Effector CD4-positive, alpha-beta T cell (primary cell): ENCODE data around the gene MYO1B.

Source experiments
- DNase-seq: peaks from one replicate; pipeline ENCODE4 v3.0.0-alpha.2; 2020

Gene MYO1B

DNA sequence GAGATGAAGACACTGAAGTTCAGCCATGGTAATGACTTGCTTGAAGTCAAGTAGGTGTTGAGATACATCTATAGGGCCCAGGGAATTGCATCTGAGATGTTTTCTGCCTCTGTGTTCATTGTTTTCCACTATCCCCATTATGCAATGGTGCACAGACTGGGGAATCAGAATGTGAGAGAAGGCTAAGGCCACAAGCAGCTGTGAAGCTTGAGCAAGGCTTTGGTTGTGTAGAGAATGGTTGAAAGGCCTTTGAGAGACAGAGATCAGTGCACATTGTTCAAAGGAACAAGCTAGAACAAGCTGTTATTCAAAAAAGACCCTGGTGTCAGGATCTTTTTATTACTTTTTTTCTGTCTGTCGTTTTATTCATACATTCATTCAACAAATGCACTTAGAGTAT, 82.3 kb downstream of the MYO1B start:
- DNase-seq, result no peak

GRCh38 chr2:191328150-191328809, 83.1 kb downstream of the MYO1B start:
- DNase-seq, result no peak

GRCh38 chr2:191329841-191330240, 84.6 kb downstream of the MYO1B start:
- DNase-seq, result no peak

GRCh38 chr2:191333911-191334357, 88.7 kb downstream of the MYO1B start:
- no peak for DNase-seq

GRCh38 chr2:191335875-191336464, 90.8 kb downstream of the MYO1B start:
- no peak for DNase-seq

DNA sequence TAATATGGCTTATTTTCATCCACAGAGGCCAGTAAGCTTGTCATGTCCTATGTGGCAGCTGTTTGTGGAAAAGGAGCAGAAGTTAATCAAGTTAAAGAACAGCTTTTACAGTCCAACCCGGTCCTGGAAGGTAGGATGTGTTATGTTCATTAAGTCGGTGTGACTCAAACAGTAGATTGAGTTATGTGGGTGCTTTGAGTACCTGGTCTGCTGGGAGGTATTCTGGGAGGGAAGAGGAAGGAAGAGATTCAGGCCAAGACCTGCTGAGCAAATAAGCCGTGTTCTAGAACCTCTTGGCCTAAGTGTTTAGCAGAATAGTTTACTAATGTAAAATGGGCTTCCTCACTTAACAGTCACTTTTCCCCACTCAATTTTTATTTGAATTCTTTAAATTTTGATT, 96.2 kb downstream of the MYO1B start:
- DNase-seq, result no peak

GRCh38 chr2:191343796-191344338, 98.7 kb downstream of the MYO1B start:
- DNase-seq, result no peak

DNA sequence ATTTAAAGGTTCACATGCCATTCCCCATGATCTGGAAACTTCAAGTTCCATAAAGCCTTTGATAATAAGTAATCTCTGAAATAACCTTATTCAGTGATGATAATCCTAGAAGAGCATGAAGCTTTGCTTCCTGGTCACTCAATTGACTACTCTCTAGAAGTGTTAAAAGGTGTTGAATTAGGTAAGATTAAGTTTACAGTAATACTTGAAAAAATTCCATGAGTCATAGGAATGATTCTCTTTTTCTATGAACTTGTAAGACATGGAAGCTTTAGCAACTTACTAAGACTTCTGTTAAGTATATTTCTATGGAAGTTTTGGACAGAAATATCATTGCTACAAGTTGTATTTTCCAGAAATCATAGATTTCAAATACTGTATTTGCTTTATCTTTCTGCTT, 100.6 kb downstream of the MYO1B start:
- no peak for DNase-seq

- DNase-seq, result no peak
Observed at GRCh38 chr2:191347154-191347553, 102.0 kb downstream of the MYO1B start.

- DNase-seq, result no peak
Observed at GRCh38 chr2:191347881-191348280, 102.7 kb downstream of the MYO1B start.

- no peak for DNase-seq
Observed at GRCh38 chr2:191349990-191350389, 104.8 kb downstream of the MYO1B start.

DNA sequence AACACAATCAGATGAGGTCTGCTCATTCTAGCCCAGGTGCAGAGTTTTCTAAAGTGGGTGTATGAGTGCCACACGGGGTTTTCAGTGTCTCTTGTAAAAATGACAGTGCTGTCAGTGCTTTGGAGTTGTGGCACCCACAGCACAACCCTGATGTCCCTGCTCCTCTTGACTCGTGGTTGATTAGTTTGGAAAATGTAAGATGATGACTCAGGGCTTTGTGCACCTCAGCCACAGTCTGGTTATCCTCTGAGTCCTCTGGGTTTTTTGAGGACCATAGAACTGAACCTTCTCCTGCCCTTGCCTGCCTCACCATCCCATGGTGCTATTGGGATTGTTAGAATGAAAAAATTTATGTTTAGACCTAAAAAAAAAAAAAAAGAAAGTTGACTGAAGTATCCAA, 105.6 kb downstream of the MYO1B start:
- DNase-seq, result no peak

DNA sequence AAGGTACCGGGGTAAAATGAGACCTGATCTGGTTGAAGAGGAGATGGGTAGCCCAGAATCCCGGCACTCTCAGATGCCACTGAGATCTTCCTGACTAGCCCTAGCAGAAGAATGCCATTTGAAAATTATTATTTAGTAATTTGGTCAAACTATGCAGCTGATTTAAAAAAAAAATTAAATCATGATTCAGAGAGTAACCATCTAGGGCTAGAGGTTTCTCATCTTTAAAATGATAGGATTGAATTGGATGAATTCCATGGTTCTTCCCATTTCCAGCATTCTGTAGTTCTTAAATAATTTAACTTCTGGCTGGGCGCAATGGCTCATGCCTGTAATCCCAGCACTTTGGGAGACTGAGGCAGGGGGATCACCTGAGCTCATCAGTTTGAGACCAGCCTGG, 106.1 kb downstream of the MYO1B start:
- no peak for DNase-seq

- DNase-seq, result no peak
Observed at GRCh38 chr2:191351921-191352320, 106.7 kb downstream of the MYO1B start.

DNA sequence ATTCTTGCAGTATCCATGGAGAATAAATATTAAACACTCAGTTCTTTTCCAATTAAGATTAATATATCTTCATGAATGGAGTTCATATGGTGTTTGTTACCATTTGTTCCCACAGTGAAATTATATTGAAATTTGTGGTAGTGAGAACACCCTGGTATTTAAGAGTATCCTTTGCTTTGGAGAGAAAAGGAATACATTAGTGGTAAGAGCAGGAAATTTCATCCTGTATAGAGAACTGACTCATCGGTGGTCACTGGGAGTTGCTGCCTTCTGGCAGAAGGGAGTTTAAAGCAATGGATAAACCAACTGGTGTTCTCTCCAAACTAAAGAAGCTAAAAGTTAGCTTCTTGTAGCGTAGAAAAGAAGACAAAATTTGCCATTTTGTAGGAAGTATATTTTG, 107.3 kb downstream of the MYO1B start:
- DNase-seq, result no peak

DNA sequence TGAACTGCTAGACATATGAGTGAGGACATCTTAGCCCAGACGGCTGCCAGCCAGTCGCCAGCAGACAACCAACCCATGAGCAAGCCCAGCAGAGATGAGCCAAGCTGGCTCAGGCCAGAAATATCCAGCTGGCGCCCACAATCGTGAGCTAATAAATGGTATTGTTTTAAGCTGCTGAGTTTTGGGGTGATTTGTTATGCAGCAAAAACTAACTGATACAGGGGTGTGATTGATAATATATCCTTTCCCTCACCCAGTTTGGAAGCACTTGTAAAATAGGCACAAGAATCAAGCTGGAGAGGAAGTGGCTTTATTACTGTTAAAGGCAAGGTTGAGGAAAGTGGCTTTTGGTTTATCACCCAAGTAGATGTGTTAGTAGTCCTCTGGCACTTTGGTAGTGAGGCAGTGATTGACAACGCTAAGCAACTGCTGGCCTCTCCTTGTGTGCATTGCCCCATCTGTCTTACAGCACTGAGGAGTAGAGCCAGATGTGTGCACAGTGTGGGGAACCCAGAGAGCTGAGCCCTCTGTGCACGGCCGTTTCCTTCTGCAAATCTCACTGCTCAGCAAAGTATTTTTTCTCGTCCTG, 110.1 kb downstream of the MYO1B start:
- no peak for DNase-seq

GRCh38 chr2:191357678-191358077, 112.5 kb downstream of the MYO1B start:
- no peak for DNase-seq

GRCh38 chr2:191358325-191359025, 113.3 kb downstream of the MYO1B start:
- DNase-seq, result no peak

- DNase-seq, result no peak
Observed at GRCh38 chr2:191359133-191359532, 113.9 kb downstream of the MYO1B start.

DNA sequence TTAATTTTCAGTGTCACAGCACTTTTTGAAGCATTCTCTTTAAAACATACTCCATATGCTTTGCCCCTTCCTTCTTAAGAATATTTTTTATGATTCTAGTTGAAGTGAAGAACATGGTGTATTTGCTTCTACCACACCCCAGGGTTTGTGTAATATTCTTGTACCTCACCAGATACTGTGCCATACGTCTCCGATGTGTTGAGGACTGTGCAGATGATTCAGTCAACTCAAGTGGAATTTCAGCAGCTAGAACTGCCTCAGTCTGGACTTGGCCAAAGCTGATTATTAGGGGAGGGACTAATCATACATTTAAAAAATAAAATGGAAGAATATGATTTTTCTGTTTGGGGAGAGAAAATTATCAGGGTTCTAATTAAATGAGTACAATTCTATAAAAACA, 115.7 kb downstream of the MYO1B start:
- no peak for DNase-seq

DNA sequence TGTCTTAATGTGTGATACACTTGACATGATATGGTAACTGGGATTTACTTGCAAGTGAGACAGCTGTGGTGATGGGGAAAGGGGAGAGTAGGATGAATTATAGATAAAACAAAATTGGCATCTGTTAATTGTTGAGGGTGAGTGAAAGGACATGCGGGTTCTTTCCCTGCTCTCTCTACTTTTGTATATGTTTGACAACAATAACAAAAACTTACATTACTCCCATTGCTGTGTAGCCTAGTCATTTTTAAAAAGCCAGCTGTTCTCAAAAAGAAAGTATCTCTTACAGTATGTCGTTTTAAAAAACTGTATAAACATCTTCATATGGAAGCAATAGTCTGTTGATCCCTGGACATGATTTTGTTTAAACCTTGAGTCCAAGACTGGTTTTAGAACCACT, 117.6 kb downstream of the MYO1B start:
- no peak for DNase-seq

DNA sequence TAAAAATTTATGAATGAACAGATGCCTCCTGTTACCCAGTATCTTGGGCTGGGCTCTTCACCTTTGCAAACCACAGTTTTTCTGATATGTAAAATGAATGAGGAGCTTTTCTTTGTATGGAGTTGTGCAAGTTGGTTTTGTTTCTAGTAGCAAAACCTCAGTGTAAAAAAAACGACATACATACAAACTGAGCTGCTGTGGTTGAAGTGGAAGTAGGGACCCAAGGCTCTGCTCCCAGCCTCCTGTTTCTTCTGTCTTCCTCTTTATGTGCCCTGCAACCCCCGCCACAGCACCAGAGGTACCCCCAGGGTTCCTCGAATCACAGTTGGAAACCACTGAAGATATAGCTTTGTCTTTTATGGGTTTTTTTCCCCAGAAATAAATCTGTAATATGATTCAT, 118.1 kb downstream of the MYO1B start:
- DNase-seq, result no peak

DNA sequence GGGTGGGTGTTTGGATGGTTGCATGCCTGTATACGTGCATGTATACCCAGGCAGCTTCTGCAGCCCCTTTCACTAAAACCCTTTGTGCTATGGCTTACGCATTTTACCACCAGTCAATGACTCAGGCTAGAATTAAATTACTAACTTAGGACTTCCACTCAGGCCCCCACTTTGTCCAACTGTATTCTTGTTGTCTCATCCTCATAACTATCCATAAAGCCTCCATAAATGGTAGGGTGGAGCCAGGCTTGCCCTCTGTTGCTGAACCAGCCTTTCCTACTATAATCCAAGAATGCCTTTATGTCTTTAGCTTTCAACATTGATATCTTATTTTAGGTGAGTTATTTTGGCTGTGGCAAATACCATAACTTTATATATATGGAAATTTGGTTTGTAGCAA, 119.9 kb downstream of the MYO1B start:
- DNase-seq, result no peak

GRCh38 chr2:191366199-191366598, 121.0 kb downstream of the MYO1B start:
- DNase-seq, result no peak
